K562 (cell line): ENCODE data around the gene CTNNA3. TPM values are rescaled to one million over a fixed set of nuclear protein-coding genes. Genes with fewer than 3 reads are reported as not detected.
A peak's percentile ranks its signal among the peaks of the same experiment; 100 is the strongest.

Source experiments
- ATAC-seq: fragments of 200-7000 bp; cut with Tn5 transposase; 3 replicates; pipeline ENCODE4 v1.9.1; 2020; ENCODE audit warnings: moderate library complexity
- BruUV-seq: library from RNA; stranded (reverse); fragments of 400-500 nt; replicated peaks from 2 replicates; lab custom pipeline; 2021; lab: Mats Ljungman, UMichigan
- CTCF ChIA-PET: fragments of 300-600 bp; formaldehyde crosslinking; extraction: SDS; loops from one replicate; lab custom pipeline; 2021; ENCODE audit warnings: low intra/inter-chr PET ratio; lab: Yijun Ruan, JAX
- POLR2A ChIA-PET: fragments of 300-600, 350-650 bp; sonication (Branson Sonifier 250); formaldehyde crosslinking; extraction: SDS; loops from one replicate; lab custom pipeline; 2021; ENCODE audit warnings: antibody characterized with exemption, inconsistent platforms; lab: Yijun Ruan, JAX
- DNase-seq, 4 experiments: peaks; one replicate each; pipeline versions ENCODE4 v3.0.0 to v3.0.0-alpha.2; 2011 to 2018; ENCODE audit warnings: low spot score in 3 of 4, mixed read lengths in 3 of 4; ENCODE audit errors: extremely low read depth in 1 of 4
- FAIRE-seq: peaks from 2 replicates; lab custom pipeline; 2011; peaks lifted over from hg19 to GRCh38; lab: Jason Lieb, UNC
- H2AFZ ChIP-seq: 2 replicates; pipeline ENCODE4 v1.6.0; 2011; ENCODE audit warnings: low read depth, low read length, control low read depth, inconsistent platforms
- H3K27ac ChIP-seq: fragments of 200-600 bp; 3 replicates; pipeline ENCODE4 v1.8.0; 2011; ENCODE audit warnings: low read depth, mild to moderate bottlenecking, control low read depth, inconsistent platforms, low read length, moderate library complexity, mixed read lengths; ENCODE audit errors: extremely low read depth
- H3K27me3 ChIP-seq, 2 experiments: fragments of 300-600 bp in 1 of 2; 2 replicates in 1 of 2; 3 replicates in 1 of 2; pipeline versions ENCODE4 v1.6.0 to v1.8.0; 2011; ENCODE audit warnings: inconsistent platforms in 2 of 2, low read length in 2 of 2, mild to moderate bottlenecking in 1 of 2, mixed read lengths in 1 of 2, moderate library complexity in 1 of 2; ENCODE audit not compliant: control insufficient read depth in 2 of 2, insufficient read depth in 2 of 2
- H3K36me3 ChIP-seq: fragments of 300-600 bp; 3 replicates; pipeline ENCODE4 v1.8.0; 2011; ENCODE audit warnings: mild to moderate bottlenecking, low read length, inconsistent platforms; ENCODE audit not compliant: control insufficient read depth, insufficient read depth
- H3K4me1 ChIP-seq, 2 experiments: fragments of 200-600 bp in 1 of 2; replicated peaks in 1 of 2; 2 replicates in 1 of 2; 3 replicates in 1 of 2; pipeline versions ENCODE4 v1.5.1 to v1.8.0; 2011; ENCODE audit warnings: inconsistent platforms in 2 of 2, low read length in 2 of 2, mild to moderate bottlenecking in 1 of 2, mixed read lengths in 1 of 2, moderate library complexity in 1 of 2; ENCODE audit not compliant: control insufficient read depth in 2 of 2, insufficient read depth in 2 of 2
- H3K4me2 ChIP-seq: 2 replicates; pipeline ENCODE4 v1.6.1; 2011; ENCODE audit warnings: low read length, control low read depth, inconsistent platforms, mixed read lengths; ENCODE audit not compliant: insufficient read depth
- H3K4me3 ChIP-seq: fragments of 200-600 bp; sonication (generic), shearing (Covaris generic); 2 replicates; pipeline ENCODE4 v1.5.1; 2016; ENCODE audit warnings: control low read depth, inconsistent platforms
- H3K79me2 ChIP-seq: fragments of 200-600 bp; 3 replicates; pipeline ENCODE4 v1.8.0; 2011; ENCODE audit warnings: low read length, inconsistent platforms; ENCODE audit not compliant: control insufficient read depth, insufficient read depth
- H3K9ac ChIP-seq, 2 experiments: 2 replicates each; pipeline versions ENCODE4 v1.6.0 to v1.6.1; 2011; ENCODE audit warnings: low read depth in 2 of 2, low read length in 2 of 2, control low read depth in 1 of 2, inconsistent platforms in 1 of 2, mild to moderate bottlenecking in 1 of 2, mixed read lengths in 1 of 2; ENCODE audit not compliant: insufficient read depth in 1 of 2
- H3K9me1 ChIP-seq: one replicate; pipeline ENCODE4 v1.6.0; 2011; ENCODE audit warnings: inconsistent platforms, mild to moderate bottlenecking, low read length, moderate library complexity; ENCODE audit not compliant: control insufficient read depth, insufficient read depth
- H3K9me3 ChIP-seq: replicated peaks from 2 replicates; pipeline ENCODE4 v1.5.1; 2011; ENCODE audit warnings: low read depth, low read length, inconsistent platforms; ENCODE audit not compliant: control insufficient read depth, insufficient read depth
- H4K20me1 ChIP-seq: replicated peaks from 2 replicates; pipeline ENCODE4 v1.6.1; 2011; ENCODE audit warnings: low read length, inconsistent platforms, mixed read lengths; ENCODE audit not compliant: control insufficient read depth, insufficient read depth
- CBX2 ChIP-seq: fragments of 200-600 bp; sonication (generic); IDR thresholded peaks from one replicate; pipeline ENCODE4 v1.6.1; 2012; ENCODE audit warnings: mild to moderate bottlenecking, low read length, inconsistent platforms; ENCODE audit not compliant: insufficient read depth, poor library complexity, severe bottlenecking
- ELF4 ChIP-seq: fragments of 450-650 bp; formaldehyde crosslinking; IDR thresholded peaks from 2 replicates; pipeline ENCODE4 v1.4.0; 2022; ENCODE audit warnings: missing genetic modification characterization
- ETS1 ChIP-seq: conservative IDR thresholded peaks from 2 replicates; pipeline ENCODE4 v1.6.1; 2011; ENCODE audit warnings: low read depth, mild to moderate bottlenecking, low read length; ENCODE audit not compliant: control insufficient read depth
- ETV5 ChIP-seq: sonication (generic); formaldehyde crosslinking; IDR thresholded peaks from 2 replicates; pipeline ENCODE4 v1.4.0; 2020; ENCODE audit warnings: low read depth, mild to moderate bottlenecking, missing genetic modification reagents
- GMEB1 ChIP-seq: fragments of 250-450 bp; sonication (Bioruptor Pico); IDR thresholded peaks from 2 replicates; pipeline ENCODE4 v1.4.0; 2020; ENCODE audit warnings: mild to moderate bottlenecking
- HMBOX1 ChIP-seq: sonication (generic); IDR thresholded peaks from 2 replicates; pipeline ENCODE4 v1.6.1; 2016
- HMGXB4 ChIP-seq: sonication (generic); formaldehyde crosslinking; IDR thresholded peaks from 2 replicates; pipeline ENCODE4 v1.8.1; 2023; ENCODE audit warnings: mild to moderate bottlenecking, missing genetic modification reagents
- HSF4 ChIP-seq: fragments of 250-450 bp; sonication (Bioruptor Pico); IDR thresholded peaks from 2 replicates; pipeline ENCODE4 v2.1.2; 2022; ENCODE audit warnings: mild to moderate bottlenecking, moderate library complexity, borderline replicate concordance
- NFE2L1 ChIP-seq: fragments of 450-650 bp; IDR thresholded peaks from 2 replicates; pipeline ENCODE4 v1.6.1; 2016; ENCODE audit warnings: missing genetic modification characterization, low read depth, mild to moderate bottlenecking, missing compliant biosample characterization, moderate library complexity, borderline replicate concordance
- POLR2G ChIP-seq: fragments of 200-400 bp; formaldehyde crosslinking; IDR thresholded peaks from 2 replicates; pipeline ENCODE4 v1.6.1; 2017; ENCODE audit warnings: low read depth, mild to moderate bottlenecking, antibody characterized with exemption, low read length, moderate library complexity
- POLR3A ChIP-seq: IDR thresholded peaks from 2 replicates; pipeline ENCODE4 v1.6.1; 2011; ENCODE audit warnings: borderline replicate concordance, mild to moderate bottlenecking, moderate library complexity; ENCODE audit not compliant: insufficient read length, insufficient read depth; ENCODE audit errors: extremely low read depth
- RBM14 ChIP-seq: fragments of 200-400 bp; formaldehyde crosslinking; IDR thresholded peaks from 2 replicates; pipeline ENCODE4 v1.6.1; 2018; ENCODE audit warnings: low read depth, mild to moderate bottlenecking, low read length, moderate library complexity, borderline replicate concordance; ENCODE audit not compliant: insufficient read depth
- TCF15 ChIP-seq: fragments of 250-450 bp; sonication (Bioruptor Pico); IDR thresholded peaks from 2 replicates; pipeline ENCODE4 v1.8.0; 2022; ENCODE audit warnings: moderate library complexity, mild to moderate bottlenecking, inconsistent platforms
- WGBS: fragments of 100-300 bp; shearing (Covaris generic); methylation state at CpG from one replicate; pipeline ENCODE4 v1.1.6; 2016; ENCODE audit warnings: low coverage, mixed read lengths; ENCODE audit not compliant: insufficient coverage; ENCODE audit errors: missing lambda C conversion rate; 5-methylcytosine and 5-hydroxymethylcytosine counted together
- in situ Hi-C: fragments of 300-500 bp; cut with MboI; formaldehyde crosslinking; loops from 4 replicates; pipeline ENCODE4 v1.15.0; 2018; ENCODE audit warnings: inconsistent platforms, mixed read lengths
- intact Hi-C: fragments of 100-400 bp; cut with micrococcal nuclease; formaldehyde crosslinking; loops from 2 replicates; pipeline ENCODE4 v1.14.2; 2022
- polyA plus RNA-seq, 8 experiments: library from polyadenylated mRNA; depleted of rRNA in 4 of 8; stranded (reverse) in 5 of 8; unstranded in 3 of 8; fragments of >200 nt; fragmentation: Nextera tagmentation in 2 of 8; fragmentation: Illumina TruSeq in 1 of 8; extraction: Ambion mirVana in 2 of 8; extraction: Trizol in 1 of 8; gene quantifications; 2 replicates each; pipeline versions ENCODE4 v1.2.1 to v1.2.3, GENCODE V29; 2011 to 2014; ENCODE audit warnings: inconsistent platforms in 1 of 8, missing spikeins in 1 of 8
- total RNA-seq, 7 experiments: library from RNA; depleted of rRNA in 6 of 7; stranded (reverse); fragments of >200 nt in 6 of 7; fragmentation: Illumina TruSeq in 2 of 7; extraction: Trizol in 2 of 7; gene quantifications; 2 replicates each; pipeline versions ENCODE4 v1.2.1 to v1.2.3, GENCODE V29; 2011 to 2021; ENCODE audit warnings: low replicate concordance in 1 of 7

The CTNNA3 gene
- total and polyA plus RNA-seq, 9 of the 15 experiments (the other 6 are each of a cell fraction or from before 2014, with no cell fraction given): 0.04 TPM; not detected in 8

GRCh38 chr10:66996996-66997395 lies 699.0 kb downstream of the CTNNA3 start (continued):
- no peak for TF ChIP-seq RBM14
- no peak for TF ChIP-seq HMGXB4
- no peak for TF ChIP-seq CBX2
- TF ChIP-seq HSF4: no peak
- TF ChIP-seq, all 486 proteins: peak for 0

GRCh38 chr10:66990143-66990830 lies 705.7 kb downstream of the CTNNA3 start:
- no peaks in the 10 kb centered on the region for H3K36me3 ChIP-seq
- no peaks in the 10 kb centered on the region for H3K79me2 ChIP-seq
- H4K20me1 ChIP-seq: no peaks in the 10 kb centered on the region
- H3K27ac ChIP-seq: no peak overlapping the region
- in situ Hi-C loops: no loop called here
- no peak for FAIRE-seq
- no peak overlapping the region for H2AFZ ChIP-seq
- intact Hi-C loops: no loop called here
- DNase-seq: no peak
- H3K4me2 ChIP-seq: no peak overlapping the region
- WGBS: 0% methylated on average over 1 of the region's 1 CpG
- H3K9me1 ChIP-seq: no peaks in the 10 kb centered on the region
- H3K9ac ChIP-seq: no peak overlapping the region
- no TSS peak for BruUV-seq
- CTCF ChIA-PET: no interaction called here
- no peaks in the 10 kb centered on the region for H3K9me3 ChIP-seq
- H3K27me3 ChIP-seq: no peaks in the 10 kb centered on the region
- H3K4me3 ChIP-seq: no peak overlapping the region
- no peak for ATAC-seq
- no peaks in the 10 kb centered on the region for H3K4me1 ChIP-seq
- POLR2A ChIA-PET: no interaction called here
- TF ChIP-seq ETS1: no peak
- no peak for TF ChIP-seq ETV5 (CRISPR knock-in tag)
- TF ChIP-seq GMEB1: no peak
- no peak for TF ChIP-seq ELF4
- no peak for TF ChIP-seq POLR2G
- TF ChIP-seq HMBOX1: no peak
- no peak for TF ChIP-seq TCF15 (CRISPR knock-in tag)
- 0 out of 2 replicates have a peak, but pooled peaks have one; percentile 27 for TF ChIP-seq NFE2L1
- TF ChIP-seq POLR3A: no peak
